B cell (primary cell): ENCODE measurements around the gene DNHD1.

Experiments
- EZH2 ChIP-seq: IDR thresholded peaks from 2 replicates; pipeline ENCODE4 v1.6.1; 2012; ENCODE audit warnings: borderline replicate concordance, low read depth, mild to moderate bottlenecking, moderate library complexity, low read length; ENCODE audit not compliant: insufficient read depth, poor library complexity, severe bottlenecking
- TF ChIP-seq, protein P1 (sequence below): fragments of 200-600 bp; IDR thresholded peaks from one replicate; pipeline ENCODE4 v1.8.0; 2022; ENCODE audit warnings: antibody characterized with exemption, mild to moderate bottlenecking

DNA sequence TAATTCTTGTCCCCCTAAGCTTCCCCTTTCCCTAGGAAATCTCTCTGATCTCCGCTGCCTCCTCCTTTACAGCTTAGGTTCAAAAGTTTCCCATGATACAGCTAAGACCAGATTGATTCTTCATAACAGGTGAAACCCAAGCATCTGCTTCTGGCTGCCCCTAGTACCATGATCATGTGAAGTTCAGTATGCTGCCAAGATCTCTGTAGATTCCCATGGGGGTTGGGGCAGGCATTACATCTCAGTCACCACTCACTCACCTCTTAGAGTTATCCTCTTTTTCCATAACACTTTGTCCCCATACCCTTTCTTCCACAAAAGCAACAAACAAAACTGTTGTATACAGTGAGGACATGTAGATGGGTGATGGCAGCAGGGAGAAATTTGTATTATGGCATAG is 62.3 kb downstream of the DNHD1 start:
- TF ChIP-seq, protein P1, sequence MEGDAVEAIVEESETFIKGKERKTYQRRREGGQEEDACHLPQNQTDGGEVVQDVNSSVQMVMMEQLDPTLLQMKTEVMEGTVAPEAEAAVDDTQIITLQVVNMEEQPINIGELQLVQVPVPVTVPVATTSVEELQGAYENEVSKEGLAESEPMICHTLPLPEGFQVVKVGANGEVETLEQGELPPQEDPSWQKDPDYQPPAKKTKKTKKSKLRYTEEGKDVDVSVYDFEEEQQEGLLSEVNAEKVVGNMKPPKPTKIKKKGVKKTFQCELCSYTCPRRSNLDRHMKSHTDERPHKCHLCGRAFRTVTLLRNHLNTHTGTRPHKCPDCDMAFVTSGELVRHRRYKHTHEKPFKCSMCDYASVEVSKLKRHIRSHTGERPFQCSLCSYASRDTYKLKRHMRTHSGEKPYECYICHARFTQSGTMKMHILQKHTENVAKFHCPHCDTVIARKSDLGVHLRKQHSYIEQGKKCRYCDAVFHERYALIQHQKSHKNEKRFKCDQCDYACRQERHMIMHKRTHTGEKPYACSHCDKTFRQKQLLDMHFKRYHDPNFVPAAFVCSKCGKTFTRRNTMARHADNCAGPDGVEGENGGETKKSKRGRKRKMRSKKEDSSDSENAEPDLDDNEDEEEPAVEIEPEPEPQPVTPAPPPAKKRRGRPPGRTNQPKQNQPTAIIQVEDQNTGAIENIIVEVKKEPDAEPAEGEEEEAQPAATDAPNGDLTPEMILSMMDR, result no peak
- TF ChIP-seq EZH2, result no peak
